GM19238 (cell line): Measurements from ENCODE around the gene MEIOSIN.
"Not testable (repeated sequence)": the region's sequence is repeated elsewhere in the genome, so short reads cannot be mapped to it uniquely, and the experiment has no call there.

ENCODE experiments used
- DNase-seq: peaks from one replicate; pipeline ENCODE4 v3.0.0; 2011; ENCODE audit warnings: low spot score; ENCODE audit not compliant: insufficient read length

MEIOSIN gene

GRCh38 chr19:45717983-45718650 is 15.1 kb upstream of the MEIOSIN start:
- no peak for DNase-seq

- DNase-seq = not testable (repeated sequence)
These were observed 13.2 kb upstream of the MEIOSIN start for GRCh38 chr19:45720065-45720464.

GRCh38 chr19:45728683-45729082 is 4.6 kb upstream of the MEIOSIN start:
- DNase-seq = not testable (repeated sequence)

- no peak for DNase-seq
These were observed 3.4 kb upstream of the MEIOSIN start for GRCh38 chr19:45729800-45730290.

GRCh38 chr19:45730368-45731288 is 2.6 kb upstream of the MEIOSIN start, which contains the start of gene FBXO46:
Gene FBXO46, minus strand, starts transcription at chr19:45730896. Its CDS starts 17,401 bp downstream, at chr19:45713495.
- DNase-seq = peak; percentile 95

GRCh38 chr19:45739498-45740439 is 6.5 kb downstream of the MEIOSIN start:
- DNase-seq = no peak

- DNase-seq = no peak
These were observed 9.7 kb downstream of the MEIOSIN start for GRCh38 chr19:45742969-45743368.

- no peak for DNase-seq
These were observed 12.4 kb downstream of the MEIOSIN start for GRCh38 chr19:45745606-45746005.

GRCh38 chr19:45746866-45747265 is 13.6 kb downstream of the MEIOSIN start:
- no peak for DNase-seq

- no peak for DNase-seq
These were observed 14.3 kb downstream of the MEIOSIN start for GRCh38 chr19:45747513-45747912.

- not testable (repeated sequence) for DNase-seq
These were observed 18.2 kb downstream of the MEIOSIN start for GRCh38 chr19:45751483-45751882.

- no peak for DNase-seq
These were observed 19.4 kb downstream of the MEIOSIN start for GRCh38 chr19:45752639-45753038.

GRCh38 chr19:45753548-45753947 is 20.3 kb downstream of the MEIOSIN start:
- DNase-seq = no peak

GRCh38 chr19:45754323-45754722 is 21.1 kb downstream of the MEIOSIN start:
- DNase-seq = no peak

- no peak for DNase-seq
These were observed 24.5 kb downstream of the MEIOSIN start for GRCh38 chr19:45757695-45758094.

- no peak for DNase-seq
These were observed 25.7 kb downstream of the MEIOSIN start for GRCh38 chr19:45758921-45759320.

- DNase-seq = no peak
These were observed 28.5 kb downstream of the MEIOSIN start for GRCh38 chr19:45761714-45762113.

GRCh38 chr19:45762870-45763631 is 29.8 kb downstream of the MEIOSIN start:
- no peak for DNase-seq

GRCh38 chr19:45763691-45764294 is 30.6 kb downstream of the MEIOSIN start:
- DNase-seq = no peak

GRCh38 chr19:45764475-45764874 is 31.2 kb downstream of the MEIOSIN start:
- no peak for DNase-seq
